DMS153 treated with DMSO at 0.1 percent for 48 hours (cell line): Measurements from ENCODE around the gene PSMC5.
"Not testable (repeated sequence)": the region's sequence is repeated elsewhere in the genome, so short reads cannot be mapped to it uniquely, and the experiment has no call there.

Experiments used
- DNase-seq: peaks from one replicate; lab custom pipeline; 2025; ENCODE audit not compliant: unreplicated experiment; lab: John Stamatoyannopoulos, UW

PSMC5 gene

GRCh38 chr17:63838631-63839171 is 11.5 kb downstream of the PSMC5 start:
- DNase-seq = no peak

DNA sequence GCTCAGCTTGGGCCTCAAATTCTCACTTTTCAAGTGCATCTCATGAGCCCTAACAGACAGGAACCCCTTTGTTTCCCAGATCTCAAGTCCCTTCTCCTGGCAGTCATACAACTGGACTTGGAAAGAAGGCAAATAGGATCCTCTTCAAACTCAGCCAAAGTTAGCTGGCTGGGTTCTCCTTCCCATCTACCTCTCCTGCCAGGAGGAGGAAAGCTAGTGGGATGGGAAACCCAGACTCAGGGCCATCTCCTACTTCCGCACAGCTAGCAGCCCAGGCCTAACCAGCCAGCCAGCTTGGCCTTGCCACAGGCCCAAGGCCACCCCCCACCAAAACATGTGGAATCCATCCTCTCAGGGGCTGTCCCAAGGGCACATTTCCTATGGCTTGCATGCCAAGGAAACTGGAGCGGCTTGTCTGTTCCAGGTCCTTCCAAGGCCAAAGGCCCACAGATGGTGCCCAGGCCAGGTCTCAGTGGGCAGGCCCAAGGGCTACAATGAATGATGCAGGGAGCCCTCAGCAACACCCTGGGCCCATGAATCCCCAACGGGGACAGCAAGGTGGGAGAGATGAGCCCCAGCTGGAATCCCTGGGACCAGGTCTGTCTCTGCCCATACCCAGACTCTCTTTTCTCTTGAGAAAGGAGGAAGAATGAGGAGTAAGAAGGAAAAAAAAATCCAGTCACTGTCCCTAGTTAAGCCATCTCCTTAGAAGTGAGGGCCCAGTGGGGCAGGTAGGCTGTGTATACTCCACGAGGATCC is 13.5 kb downstream of the PSMC5 start:
- DNase-seq = no peak

- DNase-seq = no peak
Measured at GRCh38 chr17:63841350-63842172, 14.3 kb downstream of the PSMC5 start.

DNA sequence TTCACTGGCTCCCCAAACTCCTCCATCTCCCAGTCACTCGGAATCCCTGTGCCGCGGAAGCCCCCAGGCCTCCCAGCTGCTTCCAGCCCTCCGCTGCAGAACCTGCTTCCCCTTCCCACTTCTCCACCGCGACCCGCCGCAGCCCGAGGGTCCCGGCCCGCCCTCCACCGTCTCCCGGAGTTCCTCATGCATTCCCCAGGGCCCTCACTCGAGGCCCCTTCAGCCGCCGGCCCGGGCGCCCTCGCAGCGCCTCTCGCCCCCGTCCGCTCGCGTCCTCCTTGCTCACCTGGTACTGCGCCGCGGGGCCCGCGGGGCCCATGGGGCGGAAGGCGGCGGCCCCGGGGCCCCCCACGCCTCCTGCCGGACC is 14.9 kb downstream of the PSMC5 start:
- no peak for DNase-seq

- DNase-seq = peak; percentile 99
Measured at GRCh38 chr17:63842540-63843386, 15.5 kb downstream of the PSMC5 start, which contains the start of gene SMARCD2. Gene SMARCD2 (minus strand): TSS chr17:63842685. CDS start chr17:63842674, 11 bp downstream.

GRCh38 chr17:63843387-63843888 is 16.2 kb downstream of the PSMC5 start:
- not testable (repeated sequence) for DNase-seq

- DNase-seq = no peak
Measured at GRCh38 chr17:63843910-63844677, 16.9 kb downstream of the PSMC5 start.

GRCh38 chr17:63845509-63845908 is 18.3 kb downstream of the PSMC5 start:
- DNase-seq = no peak

DNA sequence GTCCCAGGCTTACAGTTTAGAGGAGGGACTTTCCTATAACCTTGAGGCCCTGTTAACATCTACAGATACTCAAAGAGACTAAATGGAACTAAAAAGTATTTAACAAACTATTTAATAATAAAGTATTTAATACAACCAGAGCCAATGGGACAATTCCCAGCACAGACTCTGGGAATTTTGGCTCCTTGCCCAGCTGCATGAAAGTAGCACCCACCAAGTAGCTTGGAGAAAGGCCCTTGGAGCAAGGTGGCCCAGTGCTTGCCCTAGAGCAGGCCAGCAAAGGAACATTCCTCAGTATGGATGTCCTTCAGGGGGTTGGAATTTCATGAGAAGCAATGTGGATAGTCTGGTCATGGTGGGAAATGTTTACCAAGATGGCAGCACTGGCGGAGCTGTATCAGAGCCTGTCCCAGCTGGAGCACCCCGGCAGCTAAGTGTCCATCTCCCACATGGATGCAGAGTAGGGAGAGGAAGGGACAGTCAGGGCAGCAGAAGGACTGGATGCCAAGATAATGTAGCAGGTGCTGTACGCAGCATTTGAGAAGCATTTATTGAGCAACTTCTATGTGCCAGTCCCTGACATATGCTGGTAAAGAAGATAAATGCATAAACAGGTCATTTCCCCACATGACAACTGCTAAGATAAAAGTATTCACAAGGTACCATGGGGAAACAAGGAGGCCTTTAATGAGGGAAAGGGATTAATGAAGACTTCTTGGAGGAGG is 20.5 kb downstream of the PSMC5 start:
- DNase-seq = no peak

- no peak for DNase-seq
Measured at GRCh38 chr17:63848834-63849689, 21.8 kb downstream of the PSMC5 start.

GRCh38 chr17:63850401-63850800 is 23.2 kb downstream of the PSMC5 start:
- DNase-seq = no peak

- DNase-seq = no peak
Measured at GRCh38 chr17:63853260-63853659, 26.0 kb downstream of the PSMC5 start.

- no peak for DNase-seq
Measured at GRCh38 chr17:63854709-63855108, 27.5 kb downstream of the PSMC5 start.

DNA sequence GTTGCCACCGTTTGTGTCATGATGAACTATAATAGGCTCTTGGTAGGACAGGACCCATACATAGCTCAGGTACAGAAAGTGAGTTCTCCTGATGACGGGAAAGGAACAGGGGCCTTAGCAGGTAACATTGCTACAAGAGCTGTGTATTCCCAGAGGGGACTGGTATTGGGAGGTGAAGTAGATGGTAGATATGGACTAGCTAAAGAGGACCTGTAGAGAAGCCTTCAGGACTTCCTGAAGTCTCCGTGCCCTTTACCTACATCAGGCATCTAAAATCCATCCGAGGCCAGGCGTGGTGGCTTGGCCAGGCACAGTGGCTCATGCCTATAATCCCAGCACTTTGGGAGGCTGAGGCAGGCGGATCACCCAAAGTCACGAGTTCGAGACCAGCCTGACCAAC is 28.0 kb downstream of the PSMC5 start:
- no peak for DNase-seq

DNA sequence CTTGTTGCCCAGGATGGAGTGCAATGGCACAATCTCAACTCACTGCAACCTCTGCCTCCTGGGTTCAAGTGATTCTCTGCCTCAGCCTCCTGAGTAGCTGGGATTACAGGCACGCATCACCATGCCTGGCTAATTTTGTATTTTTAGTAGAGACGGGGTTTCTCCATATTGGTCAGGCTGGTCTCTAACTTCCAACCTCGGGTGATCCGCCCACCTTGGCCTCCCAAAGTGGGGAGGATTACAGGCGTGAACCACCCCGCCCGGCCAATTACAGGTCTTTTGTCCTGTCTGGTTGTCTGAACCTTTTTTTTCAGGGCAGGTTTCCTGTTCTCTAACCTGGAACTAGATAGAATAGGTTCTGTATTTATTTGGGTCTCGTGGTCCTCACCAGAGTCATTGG is 29.2 kb downstream of the PSMC5 start:
- DNase-seq = not testable (repeated sequence)

DNA sequence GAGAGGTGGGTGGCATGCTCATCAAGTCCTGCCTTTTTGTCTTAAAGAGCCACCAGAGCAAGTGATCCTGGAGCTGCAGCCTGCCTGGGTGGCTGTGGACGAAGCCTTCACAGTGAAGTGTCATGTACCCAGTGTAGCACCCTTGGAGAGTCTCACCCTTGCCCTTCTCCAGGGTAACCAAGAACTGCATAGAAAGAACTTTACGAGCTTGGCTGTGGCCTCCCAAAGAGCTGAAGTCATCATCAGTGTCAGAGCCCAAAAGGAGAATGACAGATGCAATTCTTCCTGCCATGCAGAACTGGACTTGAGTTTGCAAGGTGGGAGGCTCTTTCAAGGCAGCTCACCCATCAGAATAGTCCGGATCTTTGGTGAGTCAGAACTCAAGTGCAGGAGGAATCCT is 32.0 kb downstream of the PSMC5 start:
- DNase-seq = no peak

GRCh38 chr17:63866625-63867024 is 39.4 kb downstream of the PSMC5 start:
- DNase-seq = not testable (repeated sequence)

- DNase-seq = not testable (repeated sequence)
Measured at GRCh38 chr17:63869491-63870291, 42.5 kb downstream of the PSMC5 start.
